K562 (cell line): ENCODE measurements around the gene NECTIN1.

ENCODE experiments used
- CBX5 ChIP-seq: IDR thresholded peaks from 2 replicates; pipeline ENCODE4 v1.6.1; 2014; ENCODE audit warnings: low read depth, borderline replicate concordance
- FOXK1 ChIP-seq: sonication (generic); formaldehyde crosslinking; IDR thresholded peaks from 2 replicates; pipeline ENCODE4 v1.8.0; 2022; ENCODE audit warnings: missing genetic modification reagents, mild to moderate bottlenecking, borderline replicate concordance
- HSF4 ChIP-seq: fragments of 250-450 bp; sonication (Bioruptor Pico); IDR thresholded peaks from 2 replicates; pipeline ENCODE4 v2.1.2; 2022; ENCODE audit warnings: mild to moderate bottlenecking, moderate library complexity, borderline replicate concordance
- PHF8 ChIP-seq: fragments of 200-600 bp; sonication (generic); IDR thresholded peaks from 2 replicates; pipeline ENCODE4 v1.6.1; 2012; ENCODE audit warnings: mixed run types, mild to moderate bottlenecking, inconsistent platforms, low read length, moderate library complexity, borderline replicate concordance
- PRDM10 ChIP-seq: fragments of 450-650 bp; IDR thresholded peaks from 2 replicates; pipeline ENCODE4 v1.6.1; 2018; ENCODE audit not compliant: partially characterized antibody
- TBL1XR1 ChIP-seq, 2 experiments: IDR thresholded peaks; 2 replicates each; pipeline ENCODE4 v1.6.1; 2012; ENCODE audit warnings: improper control_type of control experiment in 2 of 2, low read length in 2 of 2, mild to moderate bottlenecking in 1 of 2
- ZBTB11 ChIP-seq, 3 experiments: fragments of 200-800 bp in 1 of 3; fragments of 250-450 bp in 1 of 3; fragments of 450-650 bp in 1 of 3; sonication (Bioruptor Pico) in 1 of 3; sonication (Bioruptor generic) in 1 of 3; formaldehyde crosslinking in 1 of 3; IDR thresholded peaks; 2 replicates each; pipeline versions ENCODE4 v1.6.1 to v1.8.0; 2016 to 2022; ENCODE audit warnings: mild to moderate bottlenecking in 2 of 3, missing genetic modification characterization in 2 of 3, missing compliant biosample characterization in 1 of 3, moderate library complexity in 1 of 3
- ZNF174 ChIP-seq: fragments of 250-450 bp; sonication (Bioruptor Pico); IDR thresholded peaks from 2 replicates; pipeline ENCODE4 v1.4.0; 2020; ENCODE audit warnings: mild to moderate bottlenecking
- ZNF212 ChIP-seq: fragments of 450-650 bp; formaldehyde crosslinking; IDR thresholded peaks from 2 replicates; pipeline ENCODE4 v1.4.0; 2020; ENCODE audit warnings: mild to moderate bottlenecking

GRCh38 chr11:119650251-119650650 lies 78.7 kb downstream of the NECTIN1 start:
- TF ChIP-seq PHF8 (no peak), CBX5 (no peak), ZNF174 (CRISPR knock-in tag) (no peak), PRDM10 (no peak), ZNF212 (CRISPR knock-in tag) (no peak), FOXK1 (no peak), ZBTB11 (CRISPR knock-in tag; IDR thresholded peaks at IDR 0.05) (no peak), HSF4 (CRISPR knock-in tag) (no peak), TBL1XR1 (IDR thresholded peaks at IDR 0.05; ENCODE audit: low read length in 2 of 2) (no peak)
